Liver (tissue), 3 donors: ENCODE data around the gene TAB3.

Experiments
- CTCF ChIP-seq: fragments of 150-350 bp; IDR thresholded peaks from 2 replicates; pipeline ENCODE4 v1.5.1; 2017; ENCODE audit warnings: improper control_type of control experiment, low read depth, low read length; ENCODE audit not compliant: missing input control
- GABPA ChIP-seq, 2 donors: IDR thresholded peaks in 1 of 2; conservative IDR thresholded peaks in 1 of 2; 2 replicates each; pipeline ENCODE4 v1.6.1; 2016; ENCODE audit warnings: antibody characterized with exemption in 2 of 2, mild to moderate bottlenecking in 1 of 2, moderate library complexity in 1 of 2
- HNF4A ChIP-seq, 2 donors: conservative IDR thresholded peaks; 2 replicates each; pipeline ENCODE4 v1.6.1; 2016; ENCODE audit warnings: antibody characterized with exemption in 2 of 2, mild to moderate bottlenecking in 2 of 2
- TAF1 ChIP-seq: conservative IDR thresholded peaks from 2 replicates; pipeline ENCODE4 v1.6.1; 2016; ENCODE audit warnings: antibody characterized with exemption, mild to moderate bottlenecking
- TF ChIP-seq, protein P1 (sequence below): IDR thresholded peaks from 2 replicates; pipeline ENCODE4 v1.6.1; 2016; ENCODE audit warnings: antibody characterized with exemption, mild to moderate bottlenecking
- donor health status: healthy.
- donor health status: healthy.

- no peak for TF ChIP-seq HNF4A (conservative IDR thresholded peaks at IDR 0.05)
- TF ChIP-seq GABPA (IDR thresholded peaks at IDR 0.05 in 1 of 2, conservative IDR thresholded peaks at IDR 0.05 in 1 of 2), result no peak
- TF ChIP-seq CTCF, result no peak
- TF ChIP-seq TAF1, result no peak
- TF ChIP-seq, protein P1, sequence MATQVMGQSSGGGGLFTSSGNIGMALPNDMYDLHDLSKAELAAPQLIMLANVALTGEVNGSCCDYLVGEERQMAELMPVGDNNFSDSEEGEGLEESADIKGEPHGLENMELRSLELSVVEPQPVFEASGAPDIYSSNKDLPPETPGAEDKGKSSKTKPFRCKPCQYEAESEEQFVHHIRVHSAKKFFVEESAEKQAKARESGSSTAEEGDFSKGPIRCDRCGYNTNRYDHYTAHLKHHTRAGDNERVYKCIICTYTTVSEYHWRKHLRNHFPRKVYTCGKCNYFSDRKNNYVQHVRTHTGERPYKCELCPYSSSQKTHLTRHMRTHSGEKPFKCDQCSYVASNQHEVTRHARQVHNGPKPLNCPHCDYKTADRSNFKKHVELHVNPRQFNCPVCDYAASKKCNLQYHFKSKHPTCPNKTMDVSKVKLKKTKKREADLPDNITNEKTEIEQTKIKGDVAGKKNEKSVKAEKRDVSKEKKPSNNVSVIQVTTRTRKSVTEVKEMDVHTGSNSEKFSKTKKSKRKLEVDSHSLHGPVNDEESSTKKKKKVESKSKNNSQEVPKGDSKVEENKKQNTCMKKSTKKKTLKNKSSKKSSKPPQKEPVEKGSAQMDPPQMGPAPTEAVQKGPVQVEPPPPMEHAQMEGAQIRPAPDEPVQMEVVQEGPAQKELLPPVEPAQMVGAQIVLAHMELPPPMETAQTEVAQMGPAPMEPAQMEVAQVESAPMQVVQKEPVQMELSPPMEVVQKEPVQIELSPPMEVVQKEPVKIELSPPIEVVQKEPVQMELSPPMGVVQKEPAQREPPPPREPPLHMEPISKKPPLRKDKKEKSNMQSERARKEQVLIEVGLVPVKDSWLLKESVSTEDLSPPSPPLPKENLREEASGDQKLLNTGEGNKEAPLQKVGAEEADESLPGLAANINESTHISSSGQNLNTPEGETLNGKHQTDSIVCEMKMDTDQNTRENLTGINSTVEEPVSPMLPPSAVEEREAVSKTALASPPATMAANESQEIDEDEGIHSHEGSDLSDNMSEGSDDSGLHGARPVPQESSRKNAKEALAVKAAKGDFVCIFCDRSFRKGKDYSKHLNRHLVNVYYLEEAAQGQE, result no peak
These were observed 107.2 kb downstream of the TAB3 start for GRCh38 chrX:30781711-30782444.
